PC-3 (cell line): Measurements from ENCODE around the gene SLIT1. TPM values are rescaled to one million over a fixed set of nuclear protein-coding genes. Genes with fewer than 3 reads are reported as not detected.

Experiments
- ATAC-seq: fragments of 200-7000 bp; cut with Tn5 transposase; 2 replicates; pipeline ENCODE4 v1.9.1; 2020; ENCODE audit warnings: mild to moderate bottlenecking, moderate library complexity
- BruUV-seq: library from RNA; stranded (reverse); fragments of 400-500 nt; replicated peaks from 2 replicates; lab custom pipeline; 2021; lab: Mats Ljungman, UMichigan
- CTCF ChIA-PET: fragments of 300-600 bp; sonication (Branson Sonifier 250); formaldehyde crosslinking; loops from one replicate; lab custom pipeline; 2022; ENCODE audit warnings: antibody characterized with exemption; lab: Charles Lee
- POLR2A ChIA-PET: fragments of 300-600 bp; sonication (Branson Sonifier 250); formaldehyde crosslinking; loops from one replicate; lab custom pipeline; 2022; ENCODE audit warnings: antibody characterized with exemption; ENCODE audit not compliant: unreplicated experiment; lab: Charles Lee
- DNase-seq: peaks from one replicate; pipeline ENCODE4 v3.0.0-alpha.2; 2015
- H2AFZ ChIP-seq: fragments of 300-600 bp; sonication (generic); 2 replicates; pipeline ENCODE4 v1.6.0; 2016; ENCODE audit warnings: antibody characterized with exemption, low read length
- H3F3A ChIP-seq: fragments of 300-600 bp; sonication (generic); one replicate; pipeline ENCODE4 v1.6.0; 2017; ENCODE audit warnings: antibody characterized with exemption, low read length, control low read depth, mild to moderate bottlenecking; ENCODE audit not compliant: unreplicated experiment
- H3K27ac ChIP-seq: fragments of 300-600 bp; sonication (generic); 2 replicates; pipeline ENCODE4 v1.5.1; 2016; ENCODE audit warnings: mild to moderate bottlenecking, low read length
- H3K27me3 ChIP-seq: fragments of 300-600 bp; sonication (generic); 2 replicates; pipeline ENCODE4 v1.6.1; 2016; ENCODE audit warnings: low read length, mixed read lengths
- H3K36me3 ChIP-seq: fragments of 300-600 bp; sonication (generic); 2 replicates; pipeline ENCODE4 v1.6.1; 2016; ENCODE audit warnings: low read depth, mixed run types, low read length, mixed read lengths
- H3K4me1 ChIP-seq: fragments of 300-600 bp; sonication (generic); 2 replicates; pipeline ENCODE4 v1.5.1; 2016; ENCODE audit warnings: low read length; ENCODE audit not compliant: insufficient read depth
- H3K4me2 ChIP-seq: fragments of 300-600 bp; sonication (generic); 2 replicates; pipeline ENCODE4 v1.6.0; 2016; ENCODE audit warnings: low read length
- H3K4me3 ChIP-seq: fragments of 300-600 bp; sonication (generic); 2 replicates; pipeline ENCODE4 v1.5.1; 2016; ENCODE audit warnings: mild to moderate bottlenecking, low read length, mixed read lengths
- H3K79me2 ChIP-seq: fragments of 300-600 bp; sonication (generic); 2 replicates; pipeline ENCODE4 v1.6.1; 2017; ENCODE audit warnings: low read length, mixed read lengths
- H3K9ac ChIP-seq: fragments of 300-600 bp; sonication (generic); 2 replicates; pipeline ENCODE4 v1.6.0; 2016; ENCODE audit warnings: mild to moderate bottlenecking, low read length
- H3K9me2 ChIP-seq: fragments of 300-600 bp; sonication (generic); replicated peaks from 2 replicates; pipeline ENCODE4 v1.6.1; 2016; ENCODE audit warnings: mixed run types, low read length, mixed read lengths
- H3K9me3 ChIP-seq: fragments of 300-600 bp; sonication (generic); 2 replicates; pipeline ENCODE4 v1.6.1; 2016; ENCODE audit warnings: low read length, mixed read lengths
- H4K20me1 ChIP-seq: fragments of 300-600 bp; sonication (generic); 2 replicates; pipeline ENCODE4 v1.6.1; 2016; ENCODE audit warnings: low read length, mixed read lengths
- EZH2 ChIP-seq: fragments of 300-600 bp; sonication (generic); IDR thresholded peaks from one replicate; pipeline ENCODE4 v1.6.1; 2017; ENCODE audit warnings: antibody characterized with exemption, mild to moderate bottlenecking, low read length; ENCODE audit not compliant: unreplicated experiment
- EZH2phosphoT487 ChIP-seq: fragments of 300-600 bp; sonication (generic); IDR thresholded peaks from 2 replicates; pipeline ENCODE4 v1.6.1; 2018; ENCODE audit warnings: mild to moderate bottlenecking, antibody characterized with exemption, low read length, borderline replicate concordance
- intact Hi-C: fragments of 100-400 bp; cut with micrococcal nuclease; formaldehyde crosslinking; loops from 2 replicates; pipeline ENCODE4 v1.9.0; 2023
- total RNA-seq: library from RNA; depleted of rRNA; stranded (reverse); fragments of >200 nt; gene quantifications from 2 replicates; pipeline ENCODE4 v1.2.3, GENCODE V29; 2014
- TF ChIP-seq, protein P1 (sequence below): fragments of 300-600 bp; sonication (generic); conservative IDR thresholded peaks from 2 replicates; pipeline ENCODE4 v1.5.1; 2017; ENCODE audit warnings: antibody characterized with exemption, low read depth, mild to moderate bottlenecking, low read length

SLIT1 gene
- total RNA-seq, 1 experiment from 2014 or later = not detected

DNA sequence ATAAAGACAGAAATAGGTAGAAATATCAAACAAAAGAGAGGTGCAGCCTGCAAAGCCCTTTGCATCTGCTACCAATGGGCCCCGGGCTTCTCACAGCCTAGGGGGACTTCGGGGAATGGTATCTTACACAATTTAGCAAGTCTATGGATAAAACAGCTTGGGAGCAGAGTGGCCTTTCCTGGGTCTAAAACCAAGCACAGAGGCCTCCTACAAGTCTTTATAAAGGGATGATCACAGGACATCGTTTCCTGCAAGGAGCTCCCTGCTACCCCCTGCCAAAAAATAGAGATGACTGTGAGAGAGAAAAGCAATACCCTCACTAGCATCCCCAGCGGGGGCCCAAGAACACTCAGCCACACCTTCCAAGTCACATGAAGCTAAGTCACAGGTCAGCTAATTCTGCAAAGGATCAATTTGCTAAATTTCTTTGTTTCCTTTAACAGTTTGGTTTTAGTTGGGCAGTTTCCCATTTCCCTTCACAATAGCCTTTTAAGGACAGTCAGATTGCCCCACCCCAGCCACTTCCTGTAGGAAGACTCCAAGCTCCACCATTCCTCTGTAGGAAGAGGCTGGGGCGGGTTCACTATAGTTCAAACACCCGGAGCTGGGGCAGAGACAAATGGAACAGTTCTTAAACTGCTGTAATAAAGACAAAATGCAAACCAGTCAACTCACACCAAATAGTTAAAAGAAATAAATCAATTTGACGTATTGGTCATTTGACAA, 105.5 kb downstream of the SLIT1 start:
- POLR2A ChIA-PET = no interaction called here
- intact Hi-C loops = no loop called here

DNA sequence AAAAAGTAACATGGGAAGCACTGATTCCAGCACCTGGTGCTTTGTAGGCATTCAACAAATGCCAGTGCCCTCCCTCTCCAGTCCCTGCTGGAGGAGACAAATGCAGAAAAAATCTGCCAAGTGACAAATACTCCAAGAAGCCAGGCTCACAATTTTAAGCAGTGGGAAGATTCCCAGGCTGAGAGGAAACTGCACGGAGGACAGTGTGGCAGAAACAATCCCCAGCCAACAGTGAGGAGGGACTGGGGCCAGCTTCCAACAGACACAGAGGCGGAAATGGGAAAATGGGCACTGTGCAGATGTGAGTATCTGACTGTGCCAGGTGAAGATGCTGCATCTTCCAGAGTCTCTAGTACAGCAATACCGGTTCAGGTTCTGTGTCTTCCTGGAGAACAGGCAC, 106.3 kb downstream of the SLIT1 start:
- Histone ChIP-seq H3K27ac (no peak overlapping the region), H3K9me2 (no peaks in the 10 kb centered on the region), H3K9ac (no peak overlapping the region), H3K27me3 (0 out of 2 replicates have a peak, but pooled peaks cover 5% of the 10 kb centered on the region), H3K4me3 (no peak overlapping the region), H3K9me3 (no peaks in the 10 kb centered on the region), H3K36me3 (no peaks in the 10 kb centered on the region), H3K4me2 (no peak overlapping the region), H3F3A (no peaks in the 10 kb centered on the region), H2AFZ (no peak overlapping the region), H4K20me1 (no peaks in the 10 kb centered on the region), H3K79me2 (no peaks in the 10 kb centered on the region), H3K4me1 (no peaks in the 10 kb centered on the region)
- no TSS peak for BruUV-seq
- ChIA-PET CTCF (no interaction called here), POLR2A (no interaction called here)
- TF ChIP-seq EZH2phosphoT487 = no peak
- TF ChIP-seq, protein P1, sequence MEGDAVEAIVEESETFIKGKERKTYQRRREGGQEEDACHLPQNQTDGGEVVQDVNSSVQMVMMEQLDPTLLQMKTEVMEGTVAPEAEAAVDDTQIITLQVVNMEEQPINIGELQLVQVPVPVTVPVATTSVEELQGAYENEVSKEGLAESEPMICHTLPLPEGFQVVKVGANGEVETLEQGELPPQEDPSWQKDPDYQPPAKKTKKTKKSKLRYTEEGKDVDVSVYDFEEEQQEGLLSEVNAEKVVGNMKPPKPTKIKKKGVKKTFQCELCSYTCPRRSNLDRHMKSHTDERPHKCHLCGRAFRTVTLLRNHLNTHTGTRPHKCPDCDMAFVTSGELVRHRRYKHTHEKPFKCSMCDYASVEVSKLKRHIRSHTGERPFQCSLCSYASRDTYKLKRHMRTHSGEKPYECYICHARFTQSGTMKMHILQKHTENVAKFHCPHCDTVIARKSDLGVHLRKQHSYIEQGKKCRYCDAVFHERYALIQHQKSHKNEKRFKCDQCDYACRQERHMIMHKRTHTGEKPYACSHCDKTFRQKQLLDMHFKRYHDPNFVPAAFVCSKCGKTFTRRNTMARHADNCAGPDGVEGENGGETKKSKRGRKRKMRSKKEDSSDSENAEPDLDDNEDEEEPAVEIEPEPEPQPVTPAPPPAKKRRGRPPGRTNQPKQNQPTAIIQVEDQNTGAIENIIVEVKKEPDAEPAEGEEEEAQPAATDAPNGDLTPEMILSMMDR = no peak
- no peak for TF ChIP-seq EZH2
- DNase-seq = no peak
- intact Hi-C loops = no loop called here
- no peak for ATAC-seq

More for the DNA sequence above, 105.5 kb downstream of the SLIT1 start:
- CTCF ChIA-PET = no interaction called here
- Histone ChIP-seq H3K9ac (no peak overlapping the region), H3K27me3 (0 out of 2 replicates have a peak, but pooled peaks cover 5% of the 10 kb centered on the region), H4K20me1 (no peaks in the 10 kb centered on the region), H3K4me2 (no peak overlapping the region), H2AFZ (no peak overlapping the region), H3K36me3 (no peaks in the 10 kb centered on the region), H3F3A (no peaks in the 10 kb centered on the region), H3K4me3 (no peak overlapping the region), H3K4me1 (no peaks in the 10 kb centered on the region), H3K79me2 (no peaks in the 10 kb centered on the region), H3K27ac (no peak overlapping the region), H3K9me2 (no peaks in the 10 kb centered on the region), H3K9me3 (no peaks in the 10 kb centered on the region)
- ATAC-seq = no peak
- BruUV-seq = no TSS peak
- TF ChIP-seq, protein P1 = no peak
- no peak for TF ChIP-seq EZH2phosphoT487
- TF ChIP-seq EZH2 = no peak
- no peak for DNase-seq

DNA sequence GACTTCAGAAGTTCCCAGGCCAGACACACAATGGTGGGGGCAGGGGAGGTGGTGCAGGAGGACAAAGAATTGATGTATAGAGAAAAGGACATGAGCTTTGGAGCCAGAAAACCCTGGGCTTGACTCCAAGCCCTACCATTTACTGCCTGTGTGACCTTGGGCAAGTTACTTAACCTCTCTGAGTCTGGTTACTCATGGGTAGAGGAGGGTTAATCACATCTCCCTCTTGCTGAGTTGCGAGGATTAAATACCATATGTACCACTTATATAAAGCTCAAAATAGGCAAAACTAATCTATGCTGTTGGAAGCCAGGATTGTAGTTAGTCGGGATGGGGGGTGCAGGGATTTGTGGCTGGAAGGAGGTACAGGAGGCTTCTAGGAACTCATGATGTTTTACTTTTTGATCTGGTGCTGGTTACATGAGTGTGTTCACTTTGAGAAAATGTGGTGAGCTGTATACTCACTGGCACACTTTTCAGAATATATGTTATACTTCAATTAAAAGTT, 106.8 kb downstream of the SLIT1 start:
- no peaks in the 10 kb centered on the region for H3K4me1 ChIP-seq
- no peak overlapping the region for H2AFZ ChIP-seq
- no TSS peak for BruUV-seq
- H3K4me3 ChIP-seq = no peak overlapping the region
- TF ChIP-seq EZH2 (no peak), EZH2phosphoT487 (no peak)
- TF ChIP-seq, protein P1 = no peak
- DNase-seq (no peak), ATAC-seq (no peak)
- 0 out of 2 replicates have a peak, but pooled peaks cover 5% of the 10 kb centered on the region for H3K27me3 ChIP-seq
- no peaks in the 10 kb centered on the region for H3K36me3 ChIP-seq
- H3K9ac ChIP-seq = no peak overlapping the region
- no peaks in the 10 kb centered on the region for H3K9me3 ChIP-seq
- H3K79me2 ChIP-seq = no peaks in the 10 kb centered on the region
- ChIA-PET POLR2A (no interaction called here), CTCF (no interaction called here)
- no peaks in the 10 kb centered on the region for H4K20me1 ChIP-seq
- no peaks in the 10 kb centered on the region for H3K9me2 ChIP-seq
- no peaks in the 10 kb centered on the region for H3F3A ChIP-seq
- intact Hi-C loops = no loop called here
- no peak overlapping the region for H3K4me2 ChIP-seq
- no peak overlapping the region for H3K27ac ChIP-seq
